Fibroblast of gingiva (primary cell): ENCODE data around the gene ATP6V0A1.

Source experiments
- DNase-seq: peaks from one replicate; pipeline ENCODE4 v3.0.0-alpha.2; 2011; ENCODE audit warnings: low read depth

ATP6V0A1 gene

GRCh38 chr17:42562388-42563142, 103.9 kb downstream of the ATP6V0A1 start:
- DNase-seq, result no peak

DNA sequence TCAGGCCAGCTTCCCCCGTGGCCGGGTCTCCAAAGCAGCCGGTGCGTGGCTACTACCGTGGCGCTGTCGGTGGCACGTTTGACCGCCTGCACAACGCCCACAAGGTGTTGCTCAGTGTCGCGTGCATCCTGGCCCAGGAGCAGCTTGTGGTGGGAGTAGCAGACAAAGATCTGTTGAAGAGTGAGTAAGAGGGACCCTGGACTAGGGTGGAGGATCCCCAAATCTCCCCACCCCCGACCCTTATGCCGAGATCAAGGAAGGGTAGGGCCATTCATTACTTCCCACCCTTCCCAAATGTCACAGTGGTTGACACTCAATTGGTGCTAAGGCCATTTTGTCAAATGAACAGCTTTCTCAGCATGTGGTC, 104.4 kb downstream of the ATP6V0A1 start:
- DNase-seq, result no peak

DNA sequence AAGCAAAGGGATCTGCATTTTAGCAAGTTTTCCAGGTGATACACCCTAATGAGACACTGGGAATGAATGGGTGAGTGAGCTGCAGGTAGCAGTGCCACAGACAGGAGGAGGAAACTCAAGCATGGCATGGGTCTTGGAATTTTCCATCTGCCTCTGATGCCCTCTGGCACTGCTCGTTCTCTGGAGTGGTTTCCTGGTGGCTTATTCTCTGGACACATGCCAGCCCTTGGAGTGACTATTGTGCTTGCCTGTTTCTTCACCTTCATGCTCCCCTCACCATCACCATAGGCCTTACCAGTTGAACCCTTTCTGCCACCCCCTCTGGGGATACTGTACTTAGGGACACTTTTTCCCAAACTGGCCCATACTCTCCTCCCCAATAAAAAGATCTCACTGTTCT, 104.9 kb downstream of the ATP6V0A1 start:
- no peak for DNase-seq

DNA sequence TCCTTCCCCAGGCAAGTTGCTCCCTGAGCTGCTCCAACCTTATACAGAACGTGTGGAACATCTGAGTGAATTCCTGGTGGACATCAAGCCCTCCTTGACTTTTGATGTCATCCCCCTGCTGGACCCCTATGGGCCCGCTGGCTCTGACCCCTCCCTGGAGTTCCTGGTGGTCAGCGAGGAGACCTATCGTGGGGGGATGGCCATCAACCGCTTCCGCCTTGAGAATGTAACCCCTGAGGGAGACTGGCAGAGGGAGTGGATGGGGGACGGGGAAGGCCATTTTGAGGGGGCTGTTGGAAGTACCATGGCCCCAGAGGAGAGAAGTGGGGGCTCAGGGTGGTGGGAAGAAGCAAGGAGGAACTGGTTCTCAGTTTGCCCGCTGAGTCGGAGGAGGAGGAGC, 105.3 kb downstream of the ATP6V0A1 start:
- DNase-seq, result no peak

GRCh38 chr17:42564815-42565522, 106.3 kb downstream of the ATP6V0A1 start:
- no peak for DNase-seq

DNA sequence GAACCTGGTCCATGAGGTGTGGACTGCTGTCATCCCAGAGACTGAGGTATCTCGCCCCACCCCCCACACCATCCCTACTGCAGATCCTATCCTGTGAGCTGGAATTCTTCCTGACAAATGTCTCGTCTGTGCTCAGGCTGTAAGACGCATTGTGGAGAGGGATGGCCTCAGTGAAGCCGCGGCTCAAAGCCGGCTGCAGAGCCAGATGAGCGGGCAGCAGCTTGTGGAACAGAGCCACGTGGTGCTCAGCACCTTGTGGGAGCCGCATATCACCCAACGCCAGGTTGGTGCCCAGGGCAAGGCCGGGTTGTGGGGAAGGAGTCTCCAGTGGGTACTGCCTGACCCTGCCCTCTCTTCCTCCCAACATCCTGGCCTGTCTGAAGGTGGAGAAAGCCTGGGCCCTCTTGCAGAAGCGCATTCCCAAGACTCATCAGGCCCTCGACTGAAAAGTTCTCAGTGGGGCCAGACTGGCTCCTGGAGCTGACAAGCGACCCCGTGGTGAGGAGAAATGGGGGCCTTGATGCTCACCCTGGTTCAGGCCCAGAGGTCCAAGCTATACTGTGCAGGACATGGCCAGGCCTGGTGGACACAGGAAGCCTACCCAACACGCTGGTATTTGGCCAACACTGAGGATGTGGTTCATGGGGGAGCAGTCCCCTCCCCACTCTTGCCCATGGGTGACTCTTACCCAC, 107.0 kb downstream of the ATP6V0A1 start:
- no peak for DNase-seq

GRCh38 chr17:42566215-42566882, 107.7 kb downstream of the ATP6V0A1 start:
- no peak for DNase-seq

GRCh38 chr17:42566883-42567573, 108.3 kb downstream of the ATP6V0A1 start, which contains the start of gene MLX:
Gene MLX, plus strand, starts transcription at chr17:42567100. Its CDS starts 25 bp downstream, at chr17:42567125.
- DNase-seq, result peak; percentile 89

- DNase-seq, result no peak
Observed at GRCh38 chr17:42568341-42569111, 109.8 kb downstream of the ATP6V0A1 start.

DNA sequence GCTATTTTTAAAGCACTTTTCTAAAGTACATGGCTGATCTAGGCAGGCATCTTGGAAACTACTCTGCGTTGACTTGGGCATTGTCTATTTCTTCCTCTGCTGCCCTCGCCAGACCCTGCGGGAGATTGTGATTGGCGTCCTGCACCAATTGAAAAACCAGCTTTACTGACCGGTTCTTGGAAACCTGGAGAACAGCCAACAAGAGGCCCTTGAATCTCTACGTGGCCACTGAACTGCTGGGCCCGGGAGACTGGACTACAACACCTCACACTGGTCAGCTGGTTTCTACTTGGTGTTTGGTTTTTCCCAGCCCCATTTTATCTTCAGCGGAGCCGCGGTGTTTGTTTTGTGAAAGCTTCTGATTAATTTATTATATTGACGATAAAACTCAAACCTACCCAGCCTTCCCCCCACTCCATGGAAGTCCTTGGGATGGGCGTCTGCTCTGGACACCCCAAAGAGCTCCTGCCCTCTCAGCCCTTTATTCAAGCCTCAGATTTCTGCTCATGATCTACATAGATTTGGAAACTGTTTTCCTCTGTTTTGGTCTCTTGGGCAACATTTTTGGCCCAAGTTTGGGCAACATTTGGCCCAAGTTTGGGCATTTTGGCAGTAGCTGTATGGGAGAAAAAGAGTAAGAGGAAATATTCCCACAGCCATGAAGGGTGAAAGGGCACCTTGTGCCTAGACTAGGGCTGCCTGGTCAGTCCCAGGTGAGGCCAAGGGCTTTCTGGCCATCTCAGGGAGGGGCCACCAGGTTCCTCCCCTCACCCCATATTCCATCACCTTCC, 113.0 kb downstream of the ATP6V0A1 start:
- DNase-seq, result peak; percentile 48
